Superior temporal gyrus (tissue), 1 donor: ENCODE results near the gene PSMB7.

Experiments used
- DNase-seq: peaks from one replicate; pipeline ENCODE4 v3.0.0-alpha.2; 2016; ENCODE audit errors: extremely low spot score

Gene PSMB7

DNA sequence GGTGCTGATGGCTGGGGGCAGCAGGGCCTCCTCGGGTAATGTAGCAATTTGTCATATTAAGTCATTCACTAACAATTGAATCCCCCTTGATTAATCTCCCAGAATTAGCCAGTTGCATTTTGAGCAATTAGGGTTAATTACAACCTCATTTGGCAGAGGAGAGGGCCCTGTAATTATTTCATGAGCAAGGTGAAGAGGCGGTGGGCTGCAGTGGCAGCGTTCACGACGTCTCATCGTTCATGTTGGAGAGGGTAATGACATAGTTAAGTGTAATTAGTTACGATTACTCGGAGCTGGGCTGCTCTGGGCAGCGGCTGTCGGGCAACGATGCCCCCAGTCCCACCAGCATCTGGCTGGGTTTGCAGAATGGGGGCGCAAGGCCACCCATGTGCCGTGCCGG is 111.5 kb downstream of the PSMB7 start:
- DNase-seq, result no peak
